Colonic mucosa (tissue), 4 donors: ENCODE results near the gene SSNA1. TPM values are rescaled to one million over a fixed set of nuclear protein-coding genes. Genes with fewer than 3 reads are reported as not detected.

Experiments used
- DNase-seq: peaks from one replicate; pipeline ENCODE4 v3.0.0-alpha.2; 2020
- H3K27ac ChIP-seq: fragments of 200-600 bp; one replicate; pipeline ENCODE4 v1.8.0; 2021
- H3K27me3 ChIP-seq: fragments of 200-600 bp; one replicate; pipeline ENCODE4 v1.8.0; 2021
- H3K36me3 ChIP-seq: fragments of 200-600 bp; one replicate; pipeline ENCODE4 v1.8.0; 2021
- H3K4me1 ChIP-seq: fragments of 200-600 bp; one replicate; pipeline ENCODE4 v1.8.0; 2021; ENCODE audit warnings: mild to moderate bottlenecking
- H3K4me3 ChIP-seq: fragments of 200-600 bp; one replicate; pipeline ENCODE4 v1.8.0; 2021
- H3K9ac ChIP-seq, 2 donors: one replicate each; pipeline ENCODE4 v1.7.0; 2013; ENCODE audit warnings: control low read depth in 2 of 2, low read depth in 2 of 2, low read length in 2 of 2
- H3K9me3 ChIP-seq: fragments of 200-600 bp; one replicate; pipeline ENCODE4 v1.8.0; 2021
- intact Hi-C: fragments of 100-400 bp; cut with DNase I; formaldehyde crosslinking; loops from one replicate; pipeline ENCODE4 v1.14.1; 2022
- total RNA-seq, 2 donors: library from RNA; stranded (reverse); fragmentation: NEBNext Ultra II Directional in 1 of 2; extraction: Animal tissue kit (Norgen Biotek cat#: 25700) in 1 of 2; gene quantifications; one replicate each; pipeline ENCODE4 v1.2.1, GENCODE V29; 2021
- TF ChIP-seq, protein P1 (sequence below): fragments of 200-600 bp; IDR thresholded peaks from one replicate; pipeline ENCODE4 v1.8.0; 2022; ENCODE audit warnings: antibody characterized with exemption, mild to moderate bottlenecking
- donor health status: healthy.
- donor health status: DM: no; HTN: no; CAD: no.
- donor health status: DM: no; HTN: no; CAD: no.

The SSNA1 gene
- total RNA-seq, 2 donors from 2014 or later = 60.0 to 100 TPM

DNA sequence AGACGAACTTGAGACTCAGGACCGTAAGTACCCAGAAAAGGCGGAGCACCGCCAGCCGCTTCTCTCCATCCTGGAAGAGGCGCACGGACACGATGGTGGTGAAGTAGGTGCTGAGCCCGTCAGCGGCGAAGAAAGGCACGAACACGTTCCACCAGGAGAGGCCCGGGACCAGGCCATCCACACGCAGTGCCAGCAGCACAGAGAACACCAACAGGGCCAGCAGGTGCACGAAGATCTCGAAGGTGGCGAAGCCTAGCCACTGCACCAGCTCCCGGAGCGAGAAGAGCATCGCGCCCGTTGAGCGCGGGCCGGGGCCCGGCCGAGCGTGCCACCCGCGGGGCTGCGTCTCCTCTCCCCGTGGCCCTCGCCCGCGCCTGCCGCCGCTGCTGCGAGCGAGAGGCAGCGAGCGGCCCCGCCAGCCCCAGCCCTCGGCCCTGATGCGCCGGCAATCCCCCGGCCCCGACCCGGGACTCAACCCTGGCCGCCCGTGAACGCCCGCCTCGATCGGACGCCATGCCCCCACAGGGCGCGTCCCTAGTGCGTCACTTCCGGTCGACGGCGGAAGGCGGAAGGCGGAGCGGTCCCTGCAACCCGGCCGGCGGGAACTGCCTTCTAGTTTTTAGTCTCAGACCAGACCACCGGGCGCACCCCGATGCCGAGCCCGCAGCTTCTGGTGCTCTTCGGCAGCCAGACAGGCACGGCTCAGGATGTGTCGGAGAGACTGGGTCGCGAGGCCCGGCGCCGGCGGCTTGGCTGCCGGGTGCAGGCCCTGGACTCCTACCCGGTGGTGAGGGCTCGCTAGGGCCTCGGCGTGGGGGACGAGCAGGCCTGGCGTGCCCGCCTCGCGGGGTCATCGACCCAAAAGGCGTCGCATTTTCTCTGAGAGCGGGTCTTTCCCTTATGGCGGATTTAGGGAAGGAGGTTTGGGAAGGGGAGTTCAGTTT is 16.9 kb downstream of the SSNA1 start, which contains the start of the genes NDOR1 and TMEM203:
Gene NDOR1 (plus strand): TSS at position 575 of the 944 bp plus-strand sequence. CDS start 78 bp downstream, at position 653.
Gene TMEM203 (minus strand): TSS at position 523 of the 944 bp plus-strand sequence. CDS start 234 bp downstream, at position 289.
- H3K27me3 ChIP-seq = no peaks in the 10 kb centered on the region
- H3K9me3 ChIP-seq = no peaks in the 10 kb centered on the region
- TF ChIP-seq, protein P1, sequence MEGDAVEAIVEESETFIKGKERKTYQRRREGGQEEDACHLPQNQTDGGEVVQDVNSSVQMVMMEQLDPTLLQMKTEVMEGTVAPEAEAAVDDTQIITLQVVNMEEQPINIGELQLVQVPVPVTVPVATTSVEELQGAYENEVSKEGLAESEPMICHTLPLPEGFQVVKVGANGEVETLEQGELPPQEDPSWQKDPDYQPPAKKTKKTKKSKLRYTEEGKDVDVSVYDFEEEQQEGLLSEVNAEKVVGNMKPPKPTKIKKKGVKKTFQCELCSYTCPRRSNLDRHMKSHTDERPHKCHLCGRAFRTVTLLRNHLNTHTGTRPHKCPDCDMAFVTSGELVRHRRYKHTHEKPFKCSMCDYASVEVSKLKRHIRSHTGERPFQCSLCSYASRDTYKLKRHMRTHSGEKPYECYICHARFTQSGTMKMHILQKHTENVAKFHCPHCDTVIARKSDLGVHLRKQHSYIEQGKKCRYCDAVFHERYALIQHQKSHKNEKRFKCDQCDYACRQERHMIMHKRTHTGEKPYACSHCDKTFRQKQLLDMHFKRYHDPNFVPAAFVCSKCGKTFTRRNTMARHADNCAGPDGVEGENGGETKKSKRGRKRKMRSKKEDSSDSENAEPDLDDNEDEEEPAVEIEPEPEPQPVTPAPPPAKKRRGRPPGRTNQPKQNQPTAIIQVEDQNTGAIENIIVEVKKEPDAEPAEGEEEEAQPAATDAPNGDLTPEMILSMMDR = no peak
- peak within 1 kb of the TSS; percentile 93 to 96 for H3K9ac ChIP-seq
- peak within 1 kb of the TSS; percentile 78 for H3K27ac ChIP-seq
- H3K36me3 ChIP-seq = no peaks in the 10 kb centered on the region
- intact Hi-C loops = no loop called here
- peak; percentile 96 for DNase-seq
- peak within 1 kb of the TSS; percentile 100 for H3K4me3 ChIP-seq
- peaks cover 24% of the 10 kb centered on the region for H3K4me1 ChIP-seq

DNA sequence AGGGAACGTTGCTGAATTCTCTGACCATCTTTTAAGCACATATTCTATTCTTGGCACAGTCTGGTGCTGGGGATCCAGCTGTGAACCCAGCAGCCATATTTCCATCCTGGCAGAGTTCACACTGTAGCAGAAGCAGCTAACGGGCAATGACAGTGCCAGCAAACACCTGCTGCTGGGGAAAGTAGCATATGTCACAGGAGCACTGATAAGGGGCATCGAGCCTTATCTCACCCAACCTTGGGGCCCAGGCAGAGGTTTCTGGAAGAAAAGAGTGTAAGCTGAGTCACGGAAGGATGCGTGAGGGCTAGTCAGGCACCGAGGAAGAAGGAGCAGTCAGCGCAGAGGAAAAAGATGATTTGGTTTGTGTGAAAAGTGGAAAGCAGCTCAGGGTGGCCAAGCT is 18.1 kb downstream of the SSNA1 start:
- no peak overlapping the region for H3K4me3 ChIP-seq
- H3K9ac ChIP-seq = no peak overlapping the region
- H3K27ac ChIP-seq = no peak overlapping the region
- TF ChIP-seq, protein P1 = no peak
- no peaks in the 10 kb centered on the region for H3K27me3 ChIP-seq
- no peaks in the 10 kb centered on the region for H3K9me3 ChIP-seq
- intact Hi-C loops = no loop called here
- DNase-seq = no peak
- H3K4me1 ChIP-seq = peaks cover 20% of the 10 kb centered on the region
- H3K36me3 ChIP-seq = no peaks in the 10 kb centered on the region

DNA sequence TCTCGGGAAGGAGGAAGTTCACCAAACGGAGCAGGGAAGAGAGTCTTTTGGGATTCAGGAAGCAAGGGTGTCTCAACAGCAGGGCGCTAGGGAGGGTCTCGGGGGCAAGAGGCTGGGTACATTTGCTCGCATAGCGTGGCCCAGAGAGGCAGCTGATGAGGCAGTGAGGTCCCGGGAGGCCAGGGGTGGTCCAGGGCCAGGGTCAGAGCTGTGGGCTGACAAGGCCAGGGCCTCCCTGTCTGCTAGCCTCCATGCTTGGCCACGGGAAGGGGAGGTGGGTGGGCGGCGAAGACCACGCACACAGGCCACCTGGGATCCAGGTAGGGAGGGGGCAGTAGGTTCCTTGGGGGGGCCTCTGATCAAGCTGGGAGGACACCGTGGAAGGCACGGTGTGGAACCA is 23.1 kb downstream of the SSNA1 start:
- H3K4me3 ChIP-seq = no peak overlapping the region
- no peak overlapping the region for H3K27ac ChIP-seq
- no peak overlapping the region for H3K9ac ChIP-seq
- no peaks in the 10 kb centered on the region for H3K9me3 ChIP-seq
- no peak for DNase-seq
- intact Hi-C loops = no loop called here
- TF ChIP-seq, protein P1 = no peak
- H3K4me1 ChIP-seq = peaks cover 2% of the 10 kb centered on the region
- no peaks in the 10 kb centered on the region for H3K36me3 ChIP-seq
- no peaks in the 10 kb centered on the region for H3K27me3 ChIP-seq

DNA sequence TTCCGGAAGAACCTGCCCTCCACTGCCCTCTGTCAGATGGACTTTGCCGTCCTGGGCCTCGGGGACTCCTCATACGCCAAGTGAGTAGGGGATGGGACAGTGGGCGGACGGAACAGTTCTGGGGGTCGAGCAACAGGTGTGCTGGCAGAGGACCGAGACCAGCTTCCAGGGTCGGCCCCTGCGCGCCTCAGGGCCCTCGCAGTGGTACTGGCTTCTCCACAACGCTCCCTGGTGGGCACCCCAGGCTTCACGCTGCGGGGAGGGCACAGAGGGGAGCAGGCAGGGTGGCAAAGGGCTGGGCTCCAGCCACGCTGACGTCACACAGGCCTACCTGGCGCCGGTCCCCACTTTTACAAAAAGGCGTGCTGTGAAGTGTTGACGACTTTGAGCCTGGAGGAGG is 24.0 kb downstream of the SSNA1 start:
- DNase-seq = no peak
- TF ChIP-seq, protein P1 = no peak
- no peak overlapping the region for H3K9ac ChIP-seq
- H3K9me3 ChIP-seq = no peaks in the 10 kb centered on the region
- no peaks in the 10 kb centered on the region for H3K27me3 ChIP-seq
- intact Hi-C loops = no loop called here
- no peak overlapping the region for H3K27ac ChIP-seq
- H3K4me1 ChIP-seq = no peaks in the 10 kb centered on the region
- no peak overlapping the region for H3K4me3 ChIP-seq
- no peaks in the 10 kb centered on the region for H3K36me3 ChIP-seq

DNA sequence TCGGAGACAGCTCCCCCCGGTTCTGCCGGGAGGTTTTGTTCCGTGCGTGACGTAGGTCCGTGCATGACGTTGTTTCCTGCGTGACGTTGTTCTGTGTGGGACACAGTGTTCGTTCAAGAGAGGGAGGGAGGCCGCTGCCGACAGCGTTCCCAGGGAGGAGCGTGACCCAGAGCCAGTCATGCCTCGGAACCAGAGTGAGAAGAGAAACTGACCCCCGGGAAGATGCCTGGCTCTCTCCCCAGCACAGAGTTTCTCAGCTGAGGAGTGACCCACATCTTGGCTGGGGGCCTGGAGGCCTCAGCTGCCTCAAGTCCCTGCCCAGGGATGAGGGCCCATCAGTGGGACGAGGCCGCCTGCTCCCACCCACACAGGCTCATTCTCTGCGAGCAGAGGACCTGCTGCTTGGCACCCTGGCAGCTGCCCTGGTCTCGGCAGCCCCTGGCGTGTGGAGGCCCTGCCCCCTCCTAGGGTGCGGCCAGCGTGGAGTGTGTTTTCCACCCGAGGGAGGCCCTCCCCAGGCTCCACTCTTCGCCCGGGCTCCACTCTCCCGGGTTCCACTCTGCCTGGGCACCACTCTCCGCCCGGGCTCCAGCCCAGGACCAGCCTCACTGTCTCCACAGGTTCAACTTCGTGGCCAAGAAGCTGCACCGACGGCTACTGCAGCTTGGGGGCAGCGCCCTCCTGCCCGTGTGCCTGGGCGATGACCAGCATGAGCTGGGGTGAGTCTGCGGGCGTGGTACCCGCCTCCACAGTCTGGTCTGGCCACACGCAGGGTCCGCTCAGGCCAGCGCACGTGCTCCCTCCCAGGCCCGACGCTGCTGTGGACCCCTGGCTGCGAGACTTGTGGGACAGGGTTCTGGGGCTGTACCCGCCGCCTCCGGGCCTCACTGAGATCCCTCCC is 24.9 kb downstream of the SSNA1 start:
- Histone ChIP-seq H3K27me3 (no peaks in the 10 kb centered on the region), H3K4me1 (no peaks in the 10 kb centered on the region), H3K4me3 (no peak overlapping the region), H3K27ac (no peak overlapping the region), H3K9me3 (no peaks in the 10 kb centered on the region), H3K36me3 (no peaks in the 10 kb centered on the region), H3K9ac (no peak overlapping the region)
- TF ChIP-seq, protein P1 = no peak
- no peak for DNase-seq
- intact Hi-C loops = no loop called here
